GM06990 (cell line): Measurements from ENCODE around the gene CNOT8.
"Not testable (repeated sequence)": the region's sequence is repeated elsewhere in the genome, so short reads cannot be mapped to it uniquely, and the experiment has no call there.

Source experiments
- DNase-seq: peaks from one replicate; pipeline ENCODE4 v3.0.0-alpha.2; 2011; ENCODE audit not compliant: insufficient read length; ENCODE audit errors: extremely low read depth
- H3K27me3 ChIP-seq: replicated peaks from 2 replicates; pipeline ENCODE4 v1.6.0; 2011; ENCODE audit warnings: low read length; ENCODE audit not compliant: control insufficient read depth, insufficient read depth
- H3K36me3 ChIP-seq: 2 replicates; pipeline ENCODE4 v1.5.1; 2011; ENCODE audit warnings: low read length; ENCODE audit not compliant: control insufficient read depth, insufficient read depth
- H3K4me3 ChIP-seq: replicated peaks from 2 replicates; pipeline ENCODE4 v1.5.1; 2011; ENCODE audit warnings: low read depth, mild to moderate bottlenecking, control low read depth, low read length
- TF ChIP-seq, protein P1 (sequence below): IDR thresholded peaks from 2 replicates; pipeline ENCODE4 v1.5.1; 2011; ENCODE audit warnings: low read length, control low read depth, mild to moderate bottlenecking, inconsistent platforms; ENCODE audit not compliant: insufficient read depth, poor library complexity, severe bottlenecking

CNOT8 gene

DNA sequence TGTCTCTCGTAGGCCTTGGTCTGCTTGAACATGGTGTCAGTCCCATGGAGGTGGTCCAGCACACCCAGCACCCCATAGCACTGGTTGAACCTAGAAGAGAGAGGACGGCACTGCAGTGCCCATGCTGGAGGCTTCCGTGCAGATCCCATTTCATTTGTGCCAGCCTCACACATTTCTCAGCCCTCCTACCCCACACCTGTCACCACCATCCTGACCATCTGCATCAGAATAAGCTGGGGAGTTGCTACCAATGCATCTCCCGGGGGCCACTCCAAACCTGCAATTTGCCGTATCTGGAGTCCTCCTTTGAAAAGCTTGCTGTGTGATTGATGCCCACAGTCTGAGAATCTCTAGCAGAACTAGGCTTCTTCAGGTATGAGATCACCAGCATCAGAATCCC is 38.0 kb upstream of the CNOT8 start:
- Histone ChIP-seq H3K4me3 (no peak overlapping the region), H3K36me3 (peaks cover 33% of the 10 kb centered on the region), H3K27me3 (no peaks in the 10 kb centered on the region)
- no peak for DNase-seq
- TF ChIP-seq, protein P1, sequence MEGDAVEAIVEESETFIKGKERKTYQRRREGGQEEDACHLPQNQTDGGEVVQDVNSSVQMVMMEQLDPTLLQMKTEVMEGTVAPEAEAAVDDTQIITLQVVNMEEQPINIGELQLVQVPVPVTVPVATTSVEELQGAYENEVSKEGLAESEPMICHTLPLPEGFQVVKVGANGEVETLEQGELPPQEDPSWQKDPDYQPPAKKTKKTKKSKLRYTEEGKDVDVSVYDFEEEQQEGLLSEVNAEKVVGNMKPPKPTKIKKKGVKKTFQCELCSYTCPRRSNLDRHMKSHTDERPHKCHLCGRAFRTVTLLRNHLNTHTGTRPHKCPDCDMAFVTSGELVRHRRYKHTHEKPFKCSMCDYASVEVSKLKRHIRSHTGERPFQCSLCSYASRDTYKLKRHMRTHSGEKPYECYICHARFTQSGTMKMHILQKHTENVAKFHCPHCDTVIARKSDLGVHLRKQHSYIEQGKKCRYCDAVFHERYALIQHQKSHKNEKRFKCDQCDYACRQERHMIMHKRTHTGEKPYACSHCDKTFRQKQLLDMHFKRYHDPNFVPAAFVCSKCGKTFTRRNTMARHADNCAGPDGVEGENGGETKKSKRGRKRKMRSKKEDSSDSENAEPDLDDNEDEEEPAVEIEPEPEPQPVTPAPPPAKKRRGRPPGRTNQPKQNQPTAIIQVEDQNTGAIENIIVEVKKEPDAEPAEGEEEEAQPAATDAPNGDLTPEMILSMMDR, result no peak

- H3K4me3 ChIP-seq, DNase-seq, H3K27me3 ChIP-seq: not testable (repeated sequence)
- H3K36me3 ChIP-seq, result peaks cover 18% of the 10 kb centered on the region
These were observed 35.5 kb upstream of the CNOT8 start for GRCh38 chr5:154822896-154823295.

DNA sequence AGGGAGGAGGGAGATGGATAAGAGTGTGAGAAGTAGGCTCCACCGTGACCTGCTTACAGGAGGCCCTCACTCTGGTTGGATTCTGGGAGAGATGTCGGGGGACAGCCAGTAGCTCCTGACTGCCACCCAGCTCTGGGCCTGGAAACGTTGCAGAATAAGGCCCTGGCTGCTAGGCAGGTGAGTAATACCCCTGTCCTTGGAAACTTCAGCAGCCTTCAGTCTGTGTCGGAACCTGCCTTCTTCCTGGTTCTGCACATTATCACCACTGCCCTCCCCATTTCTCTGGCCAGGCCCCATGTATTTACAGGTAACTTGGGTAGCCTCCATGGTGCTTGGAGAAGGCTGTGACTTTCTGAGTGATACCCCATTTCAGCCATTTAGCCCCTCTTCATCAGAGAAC is 34.8 kb upstream of the CNOT8 start:
- TF ChIP-seq, protein P1, result no peak
- no peak overlapping the region for H3K4me3 ChIP-seq
- no peak for DNase-seq
- no peaks in the 10 kb centered on the region for H3K27me3 ChIP-seq
- peaks cover 18% of the 10 kb centered on the region for H3K36me3 ChIP-seq

- no peaks in the 10 kb centered on the region for H3K27me3 ChIP-seq
- TF ChIP-seq, protein P1, result no peak
- no peak overlapping the region for H3K4me3 ChIP-seq
- DNase-seq, result no peak
- H3K36me3 ChIP-seq, result peaks cover 16% of the 10 kb centered on the region
These were observed 34.4 kb upstream of the CNOT8 start for GRCh38 chr5:154824070-154824469.

GRCh38 chr5:154829181-154829588 is 29.2 kb upstream of the CNOT8 start:
- no peaks in the 10 kb centered on the region for H3K27me3 ChIP-seq
- H3K4me3 ChIP-seq, result no peak overlapping the region
- no peak for DNase-seq
- TF ChIP-seq, protein P1, result no peak
- H3K36me3 ChIP-seq, result peaks cover 8% of the 10 kb centered on the region; the same call in 1 of the 2 replicates

DNA sequence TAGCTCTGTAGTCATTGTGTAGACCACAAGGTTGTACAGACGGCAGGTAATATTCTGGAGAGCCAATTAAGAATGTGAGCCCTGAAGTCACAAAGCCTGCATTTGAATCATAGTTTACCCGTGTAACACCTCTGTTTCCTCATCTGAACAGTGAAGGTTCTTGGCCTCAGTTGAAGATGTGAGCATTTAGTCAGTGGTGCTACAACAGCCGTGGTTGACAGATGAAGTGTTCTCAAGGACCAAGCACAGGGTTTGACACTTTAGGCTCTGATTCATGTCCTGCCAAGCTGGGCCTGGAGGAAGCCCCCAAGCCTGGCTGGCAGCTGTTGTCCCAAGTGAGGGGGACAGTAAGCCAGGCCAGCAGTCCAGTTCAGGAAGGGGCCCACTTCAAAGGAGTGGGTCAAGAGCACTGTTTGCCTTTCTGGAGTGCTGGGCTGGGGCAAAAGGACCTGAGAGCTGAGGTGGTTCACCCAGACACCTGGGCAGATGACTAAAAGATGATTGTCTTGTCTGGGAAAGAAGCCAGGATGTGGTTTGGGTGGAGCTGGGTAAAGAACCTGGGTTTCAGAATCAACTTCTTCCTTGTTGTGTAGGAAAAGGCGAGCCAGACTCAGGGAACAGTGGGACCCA is 28.7 kb upstream of the CNOT8 start:
- TF ChIP-seq, protein P1, result no peak

More for the DNA sequence above, 28.7 kb upstream of the CNOT8 start:
- Histone ChIP-seq H3K27me3 (no peaks in the 10 kb centered on the region), H3K36me3 (peaks cover 8% of the 10 kb centered on the region; the same call in 1 of the 2 replicates), H3K4me3 (no peak overlapping the region)
- DNase-seq, result no peak
